Right lobe of liver (tissue), 6 donors: ENCODE results near the gene REST. TPM values are rescaled to one million over a fixed set of nuclear protein-coding genes. Genes with fewer than 3 reads are reported as not detected.
A peak's percentile ranks its signal among the peaks of the same experiment; 100 is the strongest.

Source experiments
- ATAC-seq, 4 donors: fragments of 200-7000 bp; cut with Tn5 transposase; one replicate each; pipeline ENCODE4 v1.9.1; 2020; ENCODE audit warnings: mild to moderate bottlenecking in 4 of 4, moderate library complexity in 4 of 4
- DNase-seq, 3 donors: peaks; one replicate each; pipeline ENCODE4 v3.0.0-alpha.2; 2020
- H3K27ac ChIP-seq, 3 donors: fragments of 200-600 bp; one replicate each; pipeline ENCODE4 v1.8.0; 2022
- H3K27me3 ChIP-seq, 2 donors: fragments of 200-600 bp; one replicate each; pipeline ENCODE4 v1.8.0; 2022
- H3K36me3 ChIP-seq, 4 donors: fragments of 200-600 bp; sonication (generic) in 1 of 4; one replicate each; pipeline versions ENCODE4 v1.5.1 to v1.8.0; 2017 to 2022; ENCODE audit warnings: control low read depth in 1 of 4
- H3K4me1 ChIP-seq, 4 donors: fragments of 200-600 bp; sonication (generic) in 1 of 4; one replicate each; pipeline versions ENCODE4 v1.5.1 to v1.8.0; 2017 to 2022; ENCODE audit warnings: control low read depth in 1 of 4
- H3K4me3 ChIP-seq, 3 donors: fragments of 200-600 bp; one replicate each; pipeline ENCODE4 v1.8.0; 2022
- H3K9me3 ChIP-seq, 4 donors: fragments of 200-600 bp; sonication (generic) in 1 of 4; one replicate each; pipeline versions ENCODE4 v1.5.1 to v1.8.0; 2017 to 2022; ENCODE audit warnings: control low read depth in 1 of 4
- CTCF ChIP-seq, 4 donors: fragments of 200-600 bp in 3 of 4; fragments of 450-650 bp in 1 of 4; IDR thresholded peaks; one replicate each; pipeline versions ENCODE4 v1.5.1 to v1.8.0; 2016 to 2022; ENCODE audit warnings: antibody characterized with exemption in 4 of 4, mild to moderate bottlenecking in 2 of 4
- POLR2A ChIP-seq: fragments of 450-650 bp; IDR thresholded peaks from one replicate; pipeline ENCODE4 v1.6.1; 2017; ENCODE audit warnings: antibody characterized with exemption, mild to moderate bottlenecking
- WGBS: methylation state at CpG from one replicate; pipeline ENCODE4 v1.1.6; 2018; ENCODE audit warnings: low coverage, low lambda C conversion rate; ENCODE audit not compliant: insufficient coverage; ENCODE audit errors: missing lambda C conversion rate; 5-methylcytosine and 5-hydroxymethylcytosine counted together
- intact Hi-C, 2 donors: fragments of 100-400 bp; cut with DNase I; formaldehyde crosslinking; loops; one replicate each; pipeline versions ENCODE4 v1.11.2 to v1.14.1; 2022
- total RNA-seq, 6 experiments: library from RNA; depleted of rRNA in 2 of 6; stranded (reverse); fragments of >200 nt in 2 of 6; fragmentation: NEBNext Ultra II Directional in 3 of 6; extraction: Animal tissue kit (Norgen Biotek cat#: 25700) in 3 of 6; gene quantifications; one replicate each; pipeline versions ENCODE4 v1.1.0 to v1.2.4, GENCODE V29; 2016 to 2023
- donor health status: DM: no; HTN: yes; CAD: no.
- donor health status: DM: no; HTN: no; CAD: no.
- donor health status: DM: no; HTN: no; CAD: no.
- donor health status: DM: no; HTN: yes; CAD: no.
- donor health status: DM: no; HTN: yes; CAD: no.

Gene REST
- total RNA-seq, 6 experiments from 2014 or later, result 10.6 to 19.3 (median 16.4) TPM

DNA sequence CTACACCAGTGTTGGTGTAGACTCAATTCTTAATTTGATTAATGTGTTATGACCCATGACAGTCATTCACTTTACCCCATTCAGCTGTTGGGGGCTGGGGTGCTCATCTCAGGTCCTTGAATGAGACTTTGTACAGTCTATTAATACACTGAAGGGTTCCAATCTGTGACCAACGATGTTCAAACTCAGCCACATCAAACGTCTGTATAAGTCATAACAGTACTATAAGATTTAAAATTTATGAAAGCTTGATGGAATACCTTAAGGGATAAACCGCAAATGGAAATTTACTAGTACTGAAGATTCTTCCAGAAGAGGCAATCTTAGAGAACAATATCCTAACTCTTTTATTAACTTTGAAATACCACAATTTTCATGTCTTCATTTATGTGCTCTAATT lies 33.7 kb downstream of the REST start:
- Histone ChIP-seq H3K4me1 (no peaks in the 10 kb centered on the region), H3K9me3 (no peaks in the 10 kb centered on the region), H3K27ac (no peak overlapping the region), H3K36me3 (no peaks in the 10 kb centered on the region), H3K4me3 (no peak overlapping the region), H3K27me3 (no peaks in the 10 kb centered on the region)
- intact Hi-C loops, result no loop called here
- no peak for DNase-seq
- TF ChIP-seq POLR2A, result no peak
- TF ChIP-seq CTCF (IDR thresholded peaks at IDR 0.05), result no peak
- no peak for ATAC-seq
- 70% methylated on average over 3 of the region's 3 CpGs for WGBS

DNA sequence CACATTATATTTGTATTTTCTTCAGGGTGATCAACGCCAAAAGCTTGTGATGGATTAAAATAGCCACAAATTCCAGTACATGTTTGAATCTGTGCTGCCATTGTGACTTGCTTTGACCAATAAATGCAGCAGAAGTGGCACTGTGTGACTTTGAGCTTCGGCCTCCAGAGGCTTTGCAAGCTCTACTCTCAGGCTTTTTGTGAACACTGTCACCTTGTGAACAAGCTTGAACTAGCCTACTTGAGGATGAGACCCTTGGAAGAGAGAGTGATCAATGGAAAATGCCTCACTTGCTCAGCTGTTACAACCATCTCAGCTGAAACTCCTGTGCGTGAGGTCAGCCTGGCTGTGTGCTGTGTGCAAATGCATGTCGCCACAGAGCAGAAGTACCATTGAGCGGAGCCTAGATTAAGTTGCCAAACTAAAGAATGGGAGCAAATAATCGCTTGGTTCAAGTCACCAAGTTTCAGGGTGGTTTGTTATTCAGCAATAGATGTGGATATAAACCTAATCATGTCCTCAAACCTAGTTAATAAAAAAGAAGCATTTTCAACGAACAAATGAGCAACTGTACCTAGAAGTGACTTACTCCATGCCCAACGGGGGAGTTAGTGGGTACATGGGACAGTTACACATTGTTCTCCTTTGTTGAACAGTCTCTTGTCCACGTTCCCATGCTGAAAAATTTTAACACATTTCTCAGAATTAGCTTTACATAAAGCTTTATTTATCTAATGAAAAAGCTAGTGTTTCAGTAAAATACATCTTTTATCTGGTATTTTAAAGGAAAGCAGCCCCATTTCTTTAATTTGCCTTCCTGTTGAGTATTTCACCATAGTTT lies 46.2 kb downstream of the REST start:
- Histone ChIP-seq H3K36me3 (no peaks in the 10 kb centered on the region), H3K27me3 (no peaks in the 10 kb centered on the region), H3K9me3 (no peaks in the 10 kb centered on the region), H3K27ac (no peak overlapping the region), H3K4me3 (no peak overlapping the region), H3K4me1 (no peaks in the 10 kb centered on the region)
- WGBS, result 86% methylated on average over 9 of the region's 9 CpGs
- intact Hi-C loops, result no loop called here
- ATAC-seq, result no peak
- DNase-seq, result no peak
- TF ChIP-seq POLR2A, result no peak
- TF ChIP-seq CTCF (IDR thresholded peaks at IDR 0.05), result no peak

DNA sequence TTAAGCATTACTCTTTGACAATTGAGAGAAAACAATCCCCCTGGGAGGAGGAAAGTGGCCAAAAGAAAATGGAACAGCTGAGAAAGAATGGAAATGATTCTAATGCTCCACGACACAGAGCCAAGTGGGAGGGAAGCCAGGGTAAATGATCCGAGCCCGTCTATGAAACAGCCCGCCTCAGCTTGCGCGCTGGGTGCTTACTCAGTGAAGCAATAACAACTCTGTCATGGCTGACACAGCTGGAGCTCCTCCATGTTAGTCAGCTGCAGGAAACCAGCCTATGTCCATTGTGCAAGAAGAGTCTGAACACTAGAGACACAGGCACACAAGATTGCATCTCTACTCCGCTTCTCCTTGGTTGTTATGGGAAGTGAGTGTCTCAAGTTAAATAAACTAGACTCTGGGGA lies 50.4 kb downstream of the REST start:
- Histone ChIP-seq H3K4me1 (no peaks in the 10 kb centered on the region), H3K36me3 (peaks cover 0 to 4% (median 0%) of the 10 kb centered on the region in 4 donors), H3K27ac (no peak overlapping the region), H3K9me3 (no peaks in the 10 kb centered on the region), H3K4me3 (no peak overlapping the region), H3K27me3 (no peaks in the 10 kb centered on the region)
- intact Hi-C loops, result no loop called here
- ATAC-seq (peak; percentile 75 to 99 (median 94)), DNase-seq (peak; percentile 61 to 77 (median 64))
- TF ChIP-seq POLR2A (no peak), CTCF (IDR thresholded peaks at IDR 0.05) (no peak)
- 53% methylated on average over 6 of the region's 7 CpGs for WGBS

GRCh38 chr4:56959100-56959499 lies 51.4 kb downstream of the REST start:
- WGBS, result 54% methylated on average over 1 of the region's 1 CpG
- DNase-seq (no peak), ATAC-seq (no peak)
- TF ChIP-seq CTCF (IDR thresholded peaks at IDR 0.05), result no peak
- no peak for TF ChIP-seq POLR2A
- Histone ChIP-seq H3K27me3 (no peaks in the 10 kb centered on the region), H3K27ac (no peak overlapping the region), H3K9me3 (no peaks in the 10 kb centered on the region), H3K4me3 (no peak overlapping the region), H3K36me3 (peaks cover 0 to 14% (median 5%) of the 10 kb centered on the region in 4 donors), H3K4me1 (no peaks in the 10 kb centered on the region)
- intact Hi-C loops, result no loop called here
